OCI-LY7 (cell line): ENCODE data around the gene PARD3. TPM values are rescaled to one million over a fixed set of nuclear protein-coding genes. Genes with fewer than 3 reads are reported as not detected.

ENCODE experiments used
- BruUV-seq: library from RNA; stranded (reverse); fragments of 400-500 nt; replicated peaks from 2 replicates; lab custom pipeline; 2021; lab: Mats Ljungman, UMichigan
- CTCF ChIA-PET: fragments of 300-600 bp; sonication (Branson Sonifier 250); formaldehyde crosslinking; loops from one replicate; lab custom pipeline; 2022; ENCODE audit warnings: antibody characterized with exemption; ENCODE audit not compliant: unreplicated experiment; lab: Charles Lee
- POLR2A ChIA-PET: fragments of 300-600 bp; sonication (Branson Sonifier 250); formaldehyde crosslinking; loops from one replicate; lab custom pipeline; 2022; ENCODE audit warnings: antibody characterized with exemption; lab: Charles Lee
- DNase-seq: peaks from one replicate; pipeline ENCODE4 v3.0.0-alpha.2; 2015; ENCODE audit warnings: low spot score
- H2AFZ ChIP-seq: fragments of 200-600 bp; sonication (generic), shearing (Covaris generic); 2 replicates; pipeline ENCODE4 v1.6.1; 2014; ENCODE audit warnings: mild to moderate bottlenecking, antibody characterized with exemption, low read length, moderate library complexity
- H3K27ac ChIP-seq: fragments of 200-600 bp; sonication (generic); 2 replicates; pipeline ENCODE4 v1.5.1; 2014; ENCODE audit warnings: mixed run types, low read depth, mild to moderate bottlenecking, moderate library complexity, low read length, inconsistent platforms; ENCODE audit not compliant: poor library complexity, severe bottlenecking
- H3K36me3 ChIP-seq: fragments of 200-600 bp; sonication (generic); 2 replicates; pipeline ENCODE4 v1.6.1; 2014; ENCODE audit warnings: mild to moderate bottlenecking, antibody characterized with exemption, low read length, moderate library complexity, mixed read lengths; ENCODE audit not compliant: insufficient read depth
- H3K4me1 ChIP-seq: fragments of 200-600 bp; sonication (generic); 2 replicates; pipeline ENCODE4 v1.5.1; 2014; ENCODE audit warnings: mild to moderate bottlenecking, low read length; ENCODE audit not compliant: insufficient read depth, poor library complexity, severe bottlenecking
- H3K4me2 ChIP-seq: fragments of 200-600 bp; sonication (generic); 2 replicates; pipeline ENCODE4 v1.6.1; 2014; ENCODE audit warnings: mild to moderate bottlenecking, low read length
- H3K4me3 ChIP-seq: fragments of 200-600 bp; sonication (generic); 2 replicates; pipeline ENCODE4 v1.5.1; 2014; ENCODE audit warnings: mild to moderate bottlenecking, low read depth, low read length; ENCODE audit not compliant: poor library complexity, severe bottlenecking
- H3K79me2 ChIP-seq: fragments of 200-600 bp; sonication (generic); 2 replicates; pipeline ENCODE4 v1.6.1; 2016; ENCODE audit warnings: low read depth, mild to moderate bottlenecking, low read length, moderate library complexity, mixed read lengths; ENCODE audit not compliant: insufficient read depth
- H3K9me2 ChIP-seq: fragments of 200-600 bp; sonication (generic); 2 replicates; pipeline ENCODE4 v1.6.1; 2016; ENCODE audit warnings: mild to moderate bottlenecking, low read length, mixed read lengths; ENCODE audit not compliant: insufficient read depth
- H3K9me3 ChIP-seq: fragments of 200-600 bp; sonication (generic); 2 replicates; pipeline ENCODE4 v1.6.1; 2014; ENCODE audit warnings: mild to moderate bottlenecking, mixed run types, low read length, mixed read lengths
- H4K20me1 ChIP-seq: fragments of 200-600 bp; sonication (generic); 2 replicates; pipeline ENCODE4 v1.6.1; 2014; ENCODE audit warnings: mild to moderate bottlenecking, antibody characterized with exemption, low read length, moderate library complexity, mixed read lengths; ENCODE audit not compliant: insufficient read depth
- EZH2phosphoT487 ChIP-seq: fragments of 200-600 bp; sonication (generic); IDR thresholded peaks from 2 replicates; pipeline ENCODE4 v1.6.1; 2018; ENCODE audit warnings: low read depth, borderline replicate concordance, mild to moderate bottlenecking, mixed run types, antibody characterized with exemption, low read length, moderate library complexity, mixed read lengths
- intact Hi-C: fragments of 100-400 bp; cut with micrococcal nuclease; formaldehyde crosslinking; loops from one replicate; pipeline ENCODE4 v1.10.0; 2022; ENCODE audit not compliant: unreplicated experiment
- total RNA-seq, 2 experiments: library from RNA; depleted of rRNA in 1 of 2; stranded (reverse); fragments of >200 nt in 1 of 2; shearing (Covaris generic) in 1 of 2; gene quantifications; 2 replicates each; pipeline ENCODE4 v1.2.3, GENCODE V29; 2014 to 2022
- TF ChIP-seq, protein P1 (sequence below): fragments of 200-600 bp; sonication (generic); conservative IDR thresholded peaks from 2 replicates; pipeline ENCODE4 v1.5.1; 2014; ENCODE audit warnings: mild to moderate bottlenecking, antibody characterized with exemption, low read length, moderate library complexity, mixed read lengths

Gene PARD3
- total RNA-seq, 2 experiments from 2014 or later, result not detected

- H3K79me2 ChIP-seq, result no peaks in the 10 kb centered on the region
Measured at GRCh38 chr10:34789966-34790506, 25.1 kb downstream of the PARD3 start.

GRCh38 chr10:34786464-34786863, 28.6 kb downstream of the PARD3 start:
- no TSS peak for BruUV-seq
- H3K4me3 ChIP-seq, result no peak overlapping the region
- H3K79me2 ChIP-seq, result no peaks in the 10 kb centered on the region
- H2AFZ ChIP-seq, result no peak overlapping the region
- ChIA-PET POLR2A (no interaction called here), CTCF (no interaction called here)
- intact Hi-C loops, result no loop called here
- no peaks in the 10 kb centered on the region for H3K4me1 ChIP-seq
- no peak overlapping the region for H3K4me2 ChIP-seq
- H3K27ac ChIP-seq, result no peak overlapping the region
- H3K36me3 ChIP-seq, result no peaks in the 10 kb centered on the region
- no peaks in the 10 kb centered on the region for H4K20me1 ChIP-seq
- H3K9me3 ChIP-seq, result no peaks in the 10 kb centered on the region
- no peaks in the 10 kb centered on the region for H3K9me2 ChIP-seq
- TF ChIP-seq EZH2phosphoT487, result no peak
- TF ChIP-seq, protein P1, sequence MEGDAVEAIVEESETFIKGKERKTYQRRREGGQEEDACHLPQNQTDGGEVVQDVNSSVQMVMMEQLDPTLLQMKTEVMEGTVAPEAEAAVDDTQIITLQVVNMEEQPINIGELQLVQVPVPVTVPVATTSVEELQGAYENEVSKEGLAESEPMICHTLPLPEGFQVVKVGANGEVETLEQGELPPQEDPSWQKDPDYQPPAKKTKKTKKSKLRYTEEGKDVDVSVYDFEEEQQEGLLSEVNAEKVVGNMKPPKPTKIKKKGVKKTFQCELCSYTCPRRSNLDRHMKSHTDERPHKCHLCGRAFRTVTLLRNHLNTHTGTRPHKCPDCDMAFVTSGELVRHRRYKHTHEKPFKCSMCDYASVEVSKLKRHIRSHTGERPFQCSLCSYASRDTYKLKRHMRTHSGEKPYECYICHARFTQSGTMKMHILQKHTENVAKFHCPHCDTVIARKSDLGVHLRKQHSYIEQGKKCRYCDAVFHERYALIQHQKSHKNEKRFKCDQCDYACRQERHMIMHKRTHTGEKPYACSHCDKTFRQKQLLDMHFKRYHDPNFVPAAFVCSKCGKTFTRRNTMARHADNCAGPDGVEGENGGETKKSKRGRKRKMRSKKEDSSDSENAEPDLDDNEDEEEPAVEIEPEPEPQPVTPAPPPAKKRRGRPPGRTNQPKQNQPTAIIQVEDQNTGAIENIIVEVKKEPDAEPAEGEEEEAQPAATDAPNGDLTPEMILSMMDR, result no peak
- DNase-seq, result no peak

More at GRCh38 chr10:34789966-34790506, 25.1 kb downstream of the PARD3 start:
- intact Hi-C loops, result no loop called here
- Histone ChIP-seq H3K27ac (no peak overlapping the region), H3K4me1 (no peaks in the 10 kb centered on the region), H3K4me3 (no peak overlapping the region), H2AFZ (no peak overlapping the region), H3K4me2 (no peak overlapping the region), H4K20me1 (no peaks in the 10 kb centered on the region), H3K9me2 (no peaks in the 10 kb centered on the region), H3K36me3 (no peaks in the 10 kb centered on the region), H3K9me3 (no peaks in the 10 kb centered on the region)
- no peak for TF ChIP-seq EZH2phosphoT487
- TF ChIP-seq, protein P1, result no peak
- BruUV-seq, result no TSS peak
- ChIA-PET POLR2A (no interaction called here), CTCF (no interaction called here)
- no peak for DNase-seq

- POLR2A ChIA-PET, result interaction anchor here (0.7 kb wide), 1 partner anchor 283 kb away, joined by 3 read pairs; no protein-coding TSS in a partner anchor
- Histone ChIP-seq H3K4me3 (no peak overlapping the region), H3K27ac (no peak overlapping the region), H2AFZ (no peak overlapping the region), H3K4me1 (no peaks in the 10 kb centered on the region), H3K4me2 (no peak overlapping the region), H3K9me3 (no peaks in the 10 kb centered on the region), H3K36me3 (no peaks in the 10 kb centered on the region), H3K9me2 (no peaks in the 10 kb centered on the region), H3K79me2 (no peaks in the 10 kb centered on the region), H4K20me1 (no peaks in the 10 kb centered on the region)
- DNase-seq, result no peak
- CTCF ChIA-PET, result no interaction called here
- intact Hi-C loops, result no loop called here
- TF ChIP-seq EZH2phosphoT487, result no peak
- TF ChIP-seq, protein P1, result no peak
- no TSS peak for BruUV-seq
Measured at GRCh38 chr10:34781711-34782110, 33.4 kb downstream of the PARD3 start.
